MM.1S (cell line): ENCODE data around the gene RNF144B.

ENCODE experiments used
- EZH2 ChIP-seq: fragments of 300-600 bp; sonication (generic); optimal IDR thresholded peaks from 2 replicates; pipeline ENCODE3; 2017; ENCODE audit warnings: low read depth, mild to moderate bottlenecking, antibody characterized with exemption, low read length, mixed read lengths
- EZH2phosphoT487 ChIP-seq: fragments of 300-600 bp; sonication (generic); IDR thresholded peaks from 2 replicates; pipeline ENCODE4 v1.6.1; 2018; ENCODE audit warnings: antibody characterized with exemption, low read length
- TF ChIP-seq, protein P1 (sequence below): fragments of 300-600 bp; sonication (generic); IDR thresholded peaks from 2 replicates; pipeline ENCODE4 v1.5.1; 2016; ENCODE audit warnings: antibody characterized with exemption, low read length, mixed read lengths

DNA sequence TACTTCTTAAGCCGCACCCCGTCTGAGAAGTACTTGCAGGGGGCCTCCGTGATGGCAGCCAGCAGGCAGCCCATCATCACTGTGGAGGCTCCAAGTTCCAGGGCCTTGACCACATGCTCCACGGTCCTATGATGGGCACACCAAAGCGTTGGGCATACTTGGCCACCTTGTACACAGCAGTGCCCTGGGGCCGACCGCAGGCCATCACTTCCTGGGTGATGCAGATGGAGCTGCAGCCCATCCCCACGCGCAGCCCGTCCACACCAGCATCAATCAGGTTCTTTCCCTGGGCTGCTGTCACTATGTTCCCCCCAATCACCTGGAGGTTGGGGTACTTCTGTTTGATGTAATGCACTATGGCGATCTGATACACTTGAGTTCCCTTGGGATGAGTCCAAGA lies 19.8 kb upstream of the RNF144B start:
- TF ChIP-seq EZH2phosphoT487 (no peak), EZH2 (no peak)
- TF ChIP-seq, protein P1, sequence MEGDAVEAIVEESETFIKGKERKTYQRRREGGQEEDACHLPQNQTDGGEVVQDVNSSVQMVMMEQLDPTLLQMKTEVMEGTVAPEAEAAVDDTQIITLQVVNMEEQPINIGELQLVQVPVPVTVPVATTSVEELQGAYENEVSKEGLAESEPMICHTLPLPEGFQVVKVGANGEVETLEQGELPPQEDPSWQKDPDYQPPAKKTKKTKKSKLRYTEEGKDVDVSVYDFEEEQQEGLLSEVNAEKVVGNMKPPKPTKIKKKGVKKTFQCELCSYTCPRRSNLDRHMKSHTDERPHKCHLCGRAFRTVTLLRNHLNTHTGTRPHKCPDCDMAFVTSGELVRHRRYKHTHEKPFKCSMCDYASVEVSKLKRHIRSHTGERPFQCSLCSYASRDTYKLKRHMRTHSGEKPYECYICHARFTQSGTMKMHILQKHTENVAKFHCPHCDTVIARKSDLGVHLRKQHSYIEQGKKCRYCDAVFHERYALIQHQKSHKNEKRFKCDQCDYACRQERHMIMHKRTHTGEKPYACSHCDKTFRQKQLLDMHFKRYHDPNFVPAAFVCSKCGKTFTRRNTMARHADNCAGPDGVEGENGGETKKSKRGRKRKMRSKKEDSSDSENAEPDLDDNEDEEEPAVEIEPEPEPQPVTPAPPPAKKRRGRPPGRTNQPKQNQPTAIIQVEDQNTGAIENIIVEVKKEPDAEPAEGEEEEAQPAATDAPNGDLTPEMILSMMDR, result no peak
